ENCODE results near the gene CYB5D1.

The CYB5D1 gene

GRCh38 chr17:7894866-7895265, 37.1 kb downstream of the CYB5D1 start:
- Histone ChIP-seq H3K36me3 (ENCODE audit: control insufficient read depth, insufficient read depth, low read length) (peaks cover 33% of the 10 kb centered on the region), H3K4me3 (replicated peaks; ENCODE audit: low read depth, low read length) (no peak overlapping the region), H3K27me3 (replicated peaks; ENCODE audit: control insufficient read depth, insufficient read depth, low read length) (no peaks in the 10 kb centered on the region)
- DNase-seq (ENCODE audit: extremely low read depth, insufficient read length), result no peak
- TF ChIP-seq, protein P1, sequence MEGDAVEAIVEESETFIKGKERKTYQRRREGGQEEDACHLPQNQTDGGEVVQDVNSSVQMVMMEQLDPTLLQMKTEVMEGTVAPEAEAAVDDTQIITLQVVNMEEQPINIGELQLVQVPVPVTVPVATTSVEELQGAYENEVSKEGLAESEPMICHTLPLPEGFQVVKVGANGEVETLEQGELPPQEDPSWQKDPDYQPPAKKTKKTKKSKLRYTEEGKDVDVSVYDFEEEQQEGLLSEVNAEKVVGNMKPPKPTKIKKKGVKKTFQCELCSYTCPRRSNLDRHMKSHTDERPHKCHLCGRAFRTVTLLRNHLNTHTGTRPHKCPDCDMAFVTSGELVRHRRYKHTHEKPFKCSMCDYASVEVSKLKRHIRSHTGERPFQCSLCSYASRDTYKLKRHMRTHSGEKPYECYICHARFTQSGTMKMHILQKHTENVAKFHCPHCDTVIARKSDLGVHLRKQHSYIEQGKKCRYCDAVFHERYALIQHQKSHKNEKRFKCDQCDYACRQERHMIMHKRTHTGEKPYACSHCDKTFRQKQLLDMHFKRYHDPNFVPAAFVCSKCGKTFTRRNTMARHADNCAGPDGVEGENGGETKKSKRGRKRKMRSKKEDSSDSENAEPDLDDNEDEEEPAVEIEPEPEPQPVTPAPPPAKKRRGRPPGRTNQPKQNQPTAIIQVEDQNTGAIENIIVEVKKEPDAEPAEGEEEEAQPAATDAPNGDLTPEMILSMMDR (IDR thresholded peaks at IDR 0.05; ENCODE audit: insufficient read depth, low read length, poor library complexity, severe bottlenecking), result no peak

- DNase-seq (ENCODE audit: extremely low read depth, insufficient read length), result no peak
- H3K4me3 ChIP-seq (replicated peaks; ENCODE audit: low read depth, low read length), result no peak overlapping the region
- no peaks in the 10 kb centered on the region for H3K27me3 ChIP-seq (replicated peaks; ENCODE audit: control insufficient read depth, insufficient read depth, low read length)
- TF ChIP-seq, protein P1 (IDR thresholded peaks at IDR 0.05; ENCODE audit: insufficient read depth, low read length, poor library complexity, severe bottlenecking), result no peak
- peaks cover 40% of the 10 kb centered on the region for H3K36me3 ChIP-seq (ENCODE audit: control insufficient read depth, insufficient read depth, low read length)
Observed at GRCh38 chr17:7897090-7897489, 39.3 kb downstream of the CYB5D1 start.

GRCh38 chr17:7897773-7898172, 40.0 kb downstream of the CYB5D1 start:
- Histone ChIP-seq H3K36me3 (ENCODE audit: control insufficient read depth, insufficient read depth, low read length) (peaks cover 43% of the 10 kb centered on the region), H3K27me3 (replicated peaks; ENCODE audit: control insufficient read depth, insufficient read depth, low read length) (no peaks in the 10 kb centered on the region), H3K4me3 (replicated peaks; ENCODE audit: low read depth, low read length) (no peak overlapping the region)
- DNase-seq (ENCODE audit: extremely low read depth, insufficient read length), result no peak
- TF ChIP-seq, protein P1 (IDR thresholded peaks at IDR 0.05; ENCODE audit: insufficient read depth, low read length, poor library complexity, severe bottlenecking), result peak; percentile 11

DNA sequence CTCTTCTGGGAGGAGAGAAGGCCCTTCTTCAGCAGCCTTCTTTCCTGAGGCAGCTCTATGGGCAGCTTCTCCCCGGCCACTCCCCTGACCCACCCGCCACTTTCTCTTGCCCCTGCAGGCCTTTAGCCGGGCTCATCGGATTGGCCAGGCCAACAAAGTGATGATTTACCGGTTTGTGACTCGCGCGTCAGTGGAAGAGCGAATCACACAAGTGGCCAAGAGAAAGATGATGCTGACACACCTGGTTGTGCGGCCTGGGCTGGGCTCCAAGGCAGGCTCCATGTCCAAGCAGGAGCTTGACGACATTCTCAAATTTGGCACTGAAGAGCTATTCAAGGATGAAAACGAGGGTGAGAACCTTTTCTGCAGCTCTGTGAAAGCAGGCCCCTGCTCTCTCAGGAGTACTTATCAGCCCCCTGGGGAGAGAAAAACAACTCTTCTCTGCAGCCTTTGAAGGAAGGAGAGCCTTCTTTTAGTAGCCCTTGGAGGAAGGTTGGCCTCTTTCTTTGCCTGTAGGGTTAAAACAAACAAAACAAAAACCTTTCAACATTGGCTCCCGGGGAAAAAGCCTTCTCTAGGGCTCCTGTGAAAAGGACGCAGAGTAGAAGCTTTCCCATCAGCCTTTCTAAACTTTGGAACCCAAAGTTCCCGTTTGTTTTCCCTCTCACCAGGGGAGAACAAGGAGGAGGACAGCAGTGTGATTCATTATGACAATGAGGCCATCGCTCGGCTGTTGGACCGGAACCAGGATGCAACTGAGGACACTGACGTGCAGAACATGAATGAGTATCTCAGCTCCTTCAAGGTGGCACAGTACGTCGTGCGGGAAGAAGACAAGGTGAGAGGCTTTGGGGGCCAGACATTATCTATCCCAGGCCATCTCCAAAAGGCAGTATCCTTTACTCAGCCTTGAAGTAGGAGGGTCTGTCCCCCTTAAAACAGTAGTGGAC, 45.6 kb downstream of the CYB5D1 start:
- Histone ChIP-seq H3K36me3 (ENCODE audit: control insufficient read depth, insufficient read depth, low read length) (peaks cover 56% of the 10 kb centered on the region), H3K4me3 (replicated peaks; ENCODE audit: low read depth, low read length) (no peak overlapping the region), H3K27me3 (replicated peaks; ENCODE audit: control insufficient read depth, insufficient read depth, low read length) (no peaks in the 10 kb centered on the region)
- no peak for DNase-seq (ENCODE audit: extremely low read depth, insufficient read length)
- TF ChIP-seq, protein P1 (IDR thresholded peaks at IDR 0.05; ENCODE audit: insufficient read depth, low read length, poor library complexity, severe bottlenecking), result no peak

- no peak for DNase-seq (ENCODE audit: extremely low read depth, insufficient read length)
Observed at GRCh38 chr17:7909089-7909488, 51.3 kb downstream of the CYB5D1 start.

More at GRCh38 chr17:7909089-7909488, 51.3 kb downstream of the CYB5D1 start:
- H3K36me3 ChIP-seq (ENCODE audit: control insufficient read depth, insufficient read depth, low read length), result peaks cover 51% of the 10 kb centered on the region
- TF ChIP-seq, protein P1 (IDR thresholded peaks at IDR 0.05; ENCODE audit: insufficient read depth, low read length, poor library complexity, severe bottlenecking), result no peak
- no peaks in the 10 kb centered on the region for H3K27me3 ChIP-seq (replicated peaks; ENCODE audit: control insufficient read depth, insufficient read depth, low read length)
- H3K4me3 ChIP-seq (replicated peaks; ENCODE audit: low read depth, low read length), result no peak overlapping the region

Data from GM06990 (cell line).